ENCODE results near the gene DNAJC1. TPM values are rescaled to one million over a fixed set of nuclear protein-coding genes. Genes with fewer than 3 reads are reported as not detected.

The DNAJC1 gene
- total and polyA plus RNA-seq, 7 donors: 9.9 to 135 (median 51.9) TPM

- intact Hi-C loops (cut with DNase I): no loop called here
- no peak overlapping the region for H3K4me3 ChIP-seq
- DNase-seq: no peak
- H3K27me3 ChIP-seq: no peaks in the 10 kb centered on the region
- no peak overlapping the region for H3K27ac ChIP-seq
- H3K4me1 ChIP-seq: no peaks in the 10 kb centered on the region
- no peaks in the 10 kb centered on the region for H3K36me3 ChIP-seq
- TF ChIP-seq, protein P1, sequence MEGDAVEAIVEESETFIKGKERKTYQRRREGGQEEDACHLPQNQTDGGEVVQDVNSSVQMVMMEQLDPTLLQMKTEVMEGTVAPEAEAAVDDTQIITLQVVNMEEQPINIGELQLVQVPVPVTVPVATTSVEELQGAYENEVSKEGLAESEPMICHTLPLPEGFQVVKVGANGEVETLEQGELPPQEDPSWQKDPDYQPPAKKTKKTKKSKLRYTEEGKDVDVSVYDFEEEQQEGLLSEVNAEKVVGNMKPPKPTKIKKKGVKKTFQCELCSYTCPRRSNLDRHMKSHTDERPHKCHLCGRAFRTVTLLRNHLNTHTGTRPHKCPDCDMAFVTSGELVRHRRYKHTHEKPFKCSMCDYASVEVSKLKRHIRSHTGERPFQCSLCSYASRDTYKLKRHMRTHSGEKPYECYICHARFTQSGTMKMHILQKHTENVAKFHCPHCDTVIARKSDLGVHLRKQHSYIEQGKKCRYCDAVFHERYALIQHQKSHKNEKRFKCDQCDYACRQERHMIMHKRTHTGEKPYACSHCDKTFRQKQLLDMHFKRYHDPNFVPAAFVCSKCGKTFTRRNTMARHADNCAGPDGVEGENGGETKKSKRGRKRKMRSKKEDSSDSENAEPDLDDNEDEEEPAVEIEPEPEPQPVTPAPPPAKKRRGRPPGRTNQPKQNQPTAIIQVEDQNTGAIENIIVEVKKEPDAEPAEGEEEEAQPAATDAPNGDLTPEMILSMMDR (IDR thresholded peaks at IDR 0.05): no peak
- TF ChIP-seq EP300 (IDR thresholded peaks at IDR 0.05): no peak
- no peak for TF ChIP-seq POLR2A (IDR thresholded peaks at IDR 0.05)
- TF ChIP-seq POLR2AphosphoS5 (IDR thresholded peaks at IDR 0.05): no peak
- WGBS, 2 donors: 94 to 97% methylated on average over 2 of the region's 2 CpGs
- H3K9me3 ChIP-seq: no peaks in the 10 kb centered on the region
Measured at GRCh38 chr10:21791276-21791675, 212.3 kb downstream of the DNAJC1 start.

DNA sequence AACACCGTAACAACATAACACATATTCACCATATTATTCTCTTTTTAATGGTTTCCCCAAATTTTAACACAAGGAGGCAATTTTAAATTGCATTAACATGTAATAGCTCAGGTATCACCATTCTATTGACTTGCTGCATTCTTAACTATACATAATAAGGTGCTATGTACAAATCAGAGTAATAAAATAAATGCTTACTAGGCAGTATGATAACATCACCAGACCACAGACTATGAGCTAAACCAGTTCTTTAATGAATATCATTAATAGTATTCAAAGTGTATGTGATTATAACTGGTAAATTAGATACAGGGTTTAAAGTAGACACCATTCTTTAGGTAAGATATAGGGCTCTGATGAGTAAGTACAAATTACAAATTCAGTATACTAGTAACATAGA is 226.6 kb downstream of the DNAJC1 start:
- Histone ChIP-seq H3K4me1 (no peaks in the 10 kb centered on the region), H3K27me3 (no peaks in the 10 kb centered on the region), H3K27ac (no peak overlapping the region), H3K4me3 (no peak overlapping the region), H3K9me3 (no peaks in the 10 kb centered on the region), H3K36me3 (no peaks in the 10 kb centered on the region)
- TF ChIP-seq, protein P1 (IDR thresholded peaks at IDR 0.05): no peak
- no peak for TF ChIP-seq EP300 (IDR thresholded peaks at IDR 0.05)
- TF ChIP-seq POLR2A (IDR thresholded peaks at IDR 0.05): no peak
- no peak for TF ChIP-seq POLR2AphosphoS5 (IDR thresholded peaks at IDR 0.05)
- WGBS, 2 donors: 97% methylated on average over 1 of the region's 1 CpG
- intact Hi-C loops (cut with DNase I): no loop called here
- DNase-seq: no peak

- Histone ChIP-seq H3K4me1 (no peaks in the 10 kb centered on the region), H3K27ac (no peak overlapping the region), H3K9me3 (no peaks in the 10 kb centered on the region), H3K36me3 (no peaks in the 10 kb centered on the region), H3K27me3 (no peaks in the 10 kb centered on the region), H3K4me3 (no peak overlapping the region)
- TF ChIP-seq, protein P1 (IDR thresholded peaks at IDR 0.05): no peak
- TF ChIP-seq POLR2AphosphoS5 (IDR thresholded peaks at IDR 0.05) (no peak), POLR2A (IDR thresholded peaks at IDR 0.05) (no peak), EP300 (IDR thresholded peaks at IDR 0.05) (no peak)
- no peak for DNase-seq
- intact Hi-C loops (cut with DNase I): no loop called here
- WGBS, 2 donors: 86 to 97% methylated on average over 4 of the region's 4 CpGs
Measured at GRCh38 chr10:21771219-21771618, 232.3 kb downstream of the DNAJC1 start.

DNA sequence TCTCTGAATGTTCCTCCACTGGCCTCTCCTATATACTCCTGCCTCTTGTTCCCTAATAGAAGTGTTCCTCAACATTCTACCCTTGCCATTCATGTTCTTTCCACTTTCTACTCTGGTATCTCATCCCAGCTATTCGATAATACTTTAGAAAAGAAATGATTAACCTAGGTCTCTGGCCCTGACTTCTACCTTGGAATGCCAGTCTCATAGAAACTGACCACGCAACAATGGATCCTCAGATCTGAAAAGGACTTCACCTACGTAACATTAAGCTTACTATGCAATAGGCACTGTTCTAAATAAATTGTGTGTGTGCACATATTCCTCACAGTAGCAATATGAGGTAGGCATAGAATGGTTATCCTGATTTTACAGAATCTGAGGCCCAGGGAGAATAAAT is 234.5 kb downstream of the DNAJC1 start:
- DNase-seq: no peak
- H3K27ac ChIP-seq: no peak overlapping the region
- WGBS, 2 donors: 94 to 98% methylated on average over 3 of the region's 3 CpGs
- TF ChIP-seq POLR2A (IDR thresholded peaks at IDR 0.05) (no peak), POLR2AphosphoS5 (IDR thresholded peaks at IDR 0.05) (no peak), EP300 (IDR thresholded peaks at IDR 0.05) (no peak)
- TF ChIP-seq, protein P1 (IDR thresholded peaks at IDR 0.05): no peak
- H3K36me3 ChIP-seq: no peaks in the 10 kb centered on the region
- H3K27me3 ChIP-seq: no peaks in the 10 kb centered on the region
- H3K4me1 ChIP-seq: no peaks in the 10 kb centered on the region
- intact Hi-C loops (cut with DNase I): no loop called here
- no peak overlapping the region for H3K4me3 ChIP-seq
- H3K9me3 ChIP-seq: no peaks in the 10 kb centered on the region

DNA sequence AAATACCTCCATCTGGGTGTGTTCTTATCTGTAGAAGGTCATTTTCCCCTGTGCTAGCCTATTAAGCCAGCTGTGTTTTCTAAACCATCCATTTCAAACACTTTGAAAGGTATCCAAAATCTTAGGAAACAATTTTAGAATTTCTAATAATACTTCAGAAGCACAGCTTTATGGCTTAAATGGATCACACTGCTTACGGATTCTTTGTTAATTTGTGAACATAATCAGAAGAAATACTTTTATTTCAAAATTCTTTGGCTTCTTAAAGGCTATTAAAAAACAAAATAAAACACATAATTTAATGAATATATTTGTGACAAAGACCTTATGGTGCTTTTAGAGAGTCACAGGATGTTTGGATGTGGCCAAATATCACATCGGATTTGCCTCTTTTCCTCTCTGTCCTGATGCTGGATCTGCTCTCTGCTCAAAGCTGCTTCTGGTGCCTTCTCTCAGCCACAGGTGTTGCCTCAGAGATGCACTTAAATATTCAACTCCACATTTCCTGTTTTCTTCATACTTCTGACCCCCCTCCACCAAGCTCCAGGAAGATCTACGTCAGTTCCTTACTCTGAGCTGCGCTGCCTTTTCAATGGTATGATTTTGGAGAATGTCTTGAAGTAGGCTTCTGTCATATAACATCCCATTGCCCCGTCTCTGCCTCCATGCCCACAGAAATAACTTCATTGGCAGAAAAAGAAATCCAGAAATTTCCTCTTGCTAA is 238.9 kb downstream of the DNAJC1 start:
- TF ChIP-seq, protein P1 (IDR thresholded peaks at IDR 0.05): no peak
- TF ChIP-seq EP300 (IDR thresholded peaks at IDR 0.05) (no peak), POLR2AphosphoS5 (IDR thresholded peaks at IDR 0.05) (no peak), POLR2A (IDR thresholded peaks at IDR 0.05) (no peak)
- Histone ChIP-seq H3K36me3 (no peaks in the 10 kb centered on the region), H3K27ac (no peak overlapping the region), H3K4me1 (no peaks in the 10 kb centered on the region), H3K27me3 (no peaks in the 10 kb centered on the region), H3K9me3 (no peaks in the 10 kb centered on the region), H3K4me3 (no peak overlapping the region)
- 78 to 96% methylated on average over 5 of the region's 5 CpGs for WGBS, 2 donors
- intact Hi-C loops (cut with DNase I): no loop called here
- no peak for DNase-seq

All from sigmoid colon (tissue), 7 donors.